HG03060 (cell line): ENCODE data around the gene HLCS.

Experiments used
- ATAC-seq: cut with Tn5 transposase; IDR thresholded peaks from one replicate; pipeline ENCODE4 v1.9.1; 2021; ENCODE audit warnings: low read depth, moderate number of reproducible peaks; ENCODE audit not compliant: unreplicated experiment

The HLCS gene

DNA sequence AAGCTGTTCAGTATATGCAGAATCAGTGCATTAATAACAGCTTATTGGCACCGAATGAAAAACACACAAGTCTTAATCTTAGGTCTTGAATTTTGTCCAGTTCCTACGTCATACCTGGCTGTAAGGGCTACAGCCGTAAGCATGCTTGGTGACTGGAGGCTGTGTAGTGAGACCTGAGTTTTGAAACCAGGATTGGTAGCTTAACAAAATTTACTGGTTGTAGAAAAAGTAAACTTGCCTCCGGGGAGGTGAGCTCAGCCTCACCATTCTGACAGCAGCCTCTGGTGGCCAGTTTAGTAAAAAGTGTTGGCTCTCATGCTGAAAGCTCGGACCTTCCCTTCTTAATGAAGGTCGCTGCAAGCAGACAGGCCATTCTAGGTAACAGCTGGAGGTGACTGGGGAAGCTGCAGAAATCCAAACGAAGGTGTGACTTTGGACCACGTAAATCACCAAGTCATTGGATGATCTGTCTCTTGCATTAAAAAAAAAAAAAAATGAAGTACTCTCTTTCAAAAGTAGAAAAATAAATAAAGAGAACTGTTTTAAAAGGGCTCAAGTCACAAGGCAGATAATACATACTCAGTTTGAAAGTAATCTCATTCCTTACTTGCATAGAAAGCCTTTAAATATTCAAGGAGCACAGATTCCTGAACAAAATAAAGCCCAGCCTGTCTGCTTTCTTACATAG lies 48.9 kb downstream of the HLCS start:
- ATAC-seq, result no peak

DNA sequence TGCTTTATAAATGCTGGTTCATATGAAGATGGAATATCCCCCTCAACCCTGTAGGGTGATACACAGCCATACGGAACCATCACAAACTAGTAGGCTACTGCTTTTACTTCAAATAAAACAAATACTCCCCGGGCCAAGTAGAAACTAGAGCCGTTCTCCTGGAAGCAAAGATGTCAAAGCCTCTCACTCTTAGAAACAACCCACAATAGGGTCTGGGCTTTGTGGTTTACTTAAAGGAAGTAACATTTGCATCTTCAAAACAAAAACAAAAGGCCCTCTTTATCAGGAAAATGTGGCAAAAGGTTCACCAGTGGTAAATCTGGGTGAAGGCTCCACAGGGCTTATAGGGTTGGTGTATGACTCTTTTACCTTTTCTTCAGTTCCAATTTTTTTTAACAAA lies 49.8 kb downstream of the HLCS start:
- no peak for ATAC-seq

DNA sequence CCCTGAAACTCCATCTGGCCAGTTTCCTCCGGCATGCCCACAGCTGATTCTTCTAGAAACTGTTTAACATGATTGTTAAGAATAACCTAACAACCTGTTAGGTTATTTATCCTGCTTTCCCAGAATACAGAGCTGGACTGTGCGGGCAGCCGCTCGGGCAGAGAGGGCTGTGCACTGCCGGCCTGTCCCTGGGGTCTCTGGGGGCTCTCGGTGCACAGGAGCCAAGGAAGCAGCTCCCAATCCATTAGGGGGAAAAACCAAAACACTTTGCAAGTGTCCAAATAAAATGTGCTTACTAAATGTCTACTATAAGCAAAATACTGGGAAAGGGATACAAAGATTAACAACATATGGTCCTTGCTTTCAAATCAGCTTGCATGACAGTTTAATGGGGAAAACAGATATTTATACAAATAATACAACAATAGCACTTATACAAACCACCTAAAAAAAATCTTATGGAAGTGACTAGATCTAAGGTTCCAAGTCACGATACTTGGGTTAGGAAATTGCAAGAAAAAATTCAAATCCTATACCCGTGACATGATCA lies 50.7 kb downstream of the HLCS start:
- ATAC-seq, result no peak

DNA sequence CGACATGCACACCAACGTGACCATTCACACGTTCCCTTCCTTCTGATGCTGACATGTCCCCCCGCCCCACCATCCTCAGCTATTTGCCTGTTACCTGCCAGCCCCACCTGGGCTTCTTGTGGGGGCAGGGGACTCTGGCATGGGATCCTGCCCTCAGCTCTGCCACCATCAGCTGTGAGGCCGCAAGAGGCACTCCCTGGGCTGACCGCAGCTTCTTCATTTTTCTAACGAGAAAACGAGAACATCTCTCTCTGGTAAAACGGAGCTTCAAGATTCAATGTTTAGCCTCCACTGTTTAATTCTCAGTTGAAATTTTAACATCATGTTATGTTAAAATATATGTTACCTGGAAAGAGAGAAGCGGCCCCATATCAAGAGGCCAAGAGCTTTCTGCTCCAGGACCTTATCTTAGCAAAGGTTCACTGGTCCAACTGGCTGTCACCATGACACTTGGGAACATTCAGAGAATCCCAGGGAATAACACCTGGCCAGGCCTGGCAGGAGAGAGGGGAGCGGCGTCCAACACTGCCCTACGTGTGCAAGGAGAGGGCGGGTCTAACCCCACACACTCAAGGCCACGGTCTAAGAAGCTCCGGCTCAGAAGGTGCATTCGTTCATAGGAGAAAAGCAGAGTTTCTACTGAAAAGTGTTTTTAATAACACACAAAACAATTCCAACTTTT lies 51.3 kb downstream of the HLCS start:
- ATAC-seq, result no peak

DNA sequence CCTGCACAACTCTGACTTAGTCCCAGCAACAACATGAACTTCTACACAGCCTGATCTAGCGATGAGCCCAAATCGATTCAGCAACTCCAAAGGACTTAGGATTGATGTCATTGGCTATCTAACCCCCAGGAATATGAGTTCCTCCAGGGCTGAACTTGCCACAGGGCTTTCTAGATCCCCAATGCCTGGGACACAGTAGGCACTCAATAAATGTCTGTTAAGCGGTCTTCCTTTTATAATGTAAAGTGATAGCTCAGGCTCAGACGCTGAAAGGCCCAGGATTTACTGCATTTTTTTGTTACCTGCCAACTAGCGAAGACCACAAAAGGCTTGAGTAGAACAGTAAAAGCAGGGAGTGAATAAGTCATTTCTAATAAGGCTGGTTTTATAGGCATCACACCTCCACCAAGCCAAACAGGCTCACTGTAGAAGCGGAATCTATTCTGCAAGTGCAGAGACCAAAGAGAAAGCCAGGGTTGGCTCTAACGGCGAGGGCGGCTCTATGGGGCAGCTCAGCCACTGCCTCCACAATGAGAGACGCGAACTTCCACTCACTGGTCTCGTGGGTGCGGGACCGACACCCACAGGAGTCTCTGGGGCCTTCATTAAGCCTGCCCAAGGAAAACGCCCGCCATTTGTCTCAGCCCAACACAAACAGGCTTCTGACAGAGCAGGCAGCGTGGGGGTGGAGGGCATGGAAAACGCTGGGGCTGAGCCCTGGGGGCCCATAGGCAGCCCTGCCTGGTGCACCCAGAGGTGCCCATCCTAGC lies 52.0 kb downstream of the HLCS start:
- ATAC-seq, result no peak

DNA sequence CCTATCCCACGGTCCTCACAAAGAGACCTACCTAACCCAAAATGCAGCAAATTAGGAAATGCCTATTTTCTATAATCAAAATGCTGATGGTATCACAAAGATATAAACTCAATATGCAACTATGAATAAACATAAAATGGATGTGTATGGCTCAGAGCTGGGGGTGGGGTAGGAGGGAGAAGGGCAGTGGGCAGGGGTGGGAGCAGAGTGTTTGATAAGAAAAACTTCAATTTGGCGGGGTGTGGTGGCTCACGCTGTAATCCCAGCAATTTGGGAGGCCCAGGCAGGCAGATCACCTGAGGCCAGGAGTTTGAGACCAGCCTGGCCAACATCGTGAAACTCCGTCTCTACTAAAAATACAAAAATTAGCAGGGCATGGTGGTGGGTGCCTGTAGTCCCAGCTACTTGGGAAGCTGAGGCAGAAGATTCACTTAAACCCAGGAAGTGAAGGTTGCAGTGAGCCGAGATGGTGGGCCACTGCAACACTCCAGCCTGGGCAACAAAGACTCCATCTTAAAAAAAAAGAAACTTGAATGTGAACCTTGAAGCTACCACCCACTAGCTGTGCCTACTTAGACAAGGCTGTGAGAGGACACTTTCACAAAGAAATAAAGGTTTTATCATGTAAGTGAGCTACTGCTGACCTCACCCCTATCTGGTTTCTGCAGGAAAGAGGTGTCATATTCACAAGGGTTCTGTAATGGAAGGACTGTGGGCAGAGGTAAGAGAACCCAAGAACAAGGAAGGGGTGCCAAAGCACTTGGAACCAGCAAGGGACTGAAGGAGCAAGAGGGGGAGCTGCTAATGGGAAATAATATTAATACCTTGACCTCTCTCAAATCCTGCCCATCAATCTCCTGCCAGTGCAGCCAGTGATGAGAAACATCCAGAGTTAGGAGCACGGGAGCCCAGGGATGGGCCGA lies 53.0 kb downstream of the HLCS start:
- no peak for ATAC-seq

DNA sequence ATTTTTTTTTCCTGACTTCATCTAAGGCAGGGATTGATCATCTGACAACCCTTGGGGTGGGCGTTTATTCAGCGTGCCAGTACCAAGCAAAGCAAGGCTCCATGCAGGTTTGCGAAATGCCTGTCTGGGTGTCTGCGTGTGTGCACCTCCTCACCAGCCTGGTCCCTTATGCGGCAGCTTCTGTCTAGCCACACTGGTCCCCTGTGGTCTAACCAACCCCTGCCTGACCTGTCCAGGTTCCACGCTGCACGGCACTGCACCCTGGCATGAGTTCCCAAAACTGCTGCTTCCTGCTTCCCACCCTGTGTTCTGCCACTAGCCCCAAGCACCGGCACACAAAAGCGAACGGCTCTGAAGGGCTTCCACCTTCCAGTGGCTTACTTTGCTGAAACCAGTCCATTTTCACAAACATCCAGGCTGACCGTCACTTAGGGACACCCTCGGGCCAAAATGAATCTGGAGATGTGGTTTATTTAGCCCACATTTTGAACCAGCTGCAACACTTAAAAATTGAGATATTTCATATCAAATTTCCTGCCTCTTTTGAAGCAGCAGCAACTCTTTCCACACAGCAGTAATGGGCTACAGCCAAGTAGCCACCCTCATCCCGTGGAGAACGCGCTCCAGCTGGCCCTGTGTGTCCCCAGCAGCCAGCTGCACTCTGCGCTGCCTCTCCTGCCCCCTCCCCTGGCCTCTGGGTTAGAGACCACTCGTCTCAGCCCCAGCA lies 55.7 kb downstream of the HLCS start:
- ATAC-seq, result no peak

DNA sequence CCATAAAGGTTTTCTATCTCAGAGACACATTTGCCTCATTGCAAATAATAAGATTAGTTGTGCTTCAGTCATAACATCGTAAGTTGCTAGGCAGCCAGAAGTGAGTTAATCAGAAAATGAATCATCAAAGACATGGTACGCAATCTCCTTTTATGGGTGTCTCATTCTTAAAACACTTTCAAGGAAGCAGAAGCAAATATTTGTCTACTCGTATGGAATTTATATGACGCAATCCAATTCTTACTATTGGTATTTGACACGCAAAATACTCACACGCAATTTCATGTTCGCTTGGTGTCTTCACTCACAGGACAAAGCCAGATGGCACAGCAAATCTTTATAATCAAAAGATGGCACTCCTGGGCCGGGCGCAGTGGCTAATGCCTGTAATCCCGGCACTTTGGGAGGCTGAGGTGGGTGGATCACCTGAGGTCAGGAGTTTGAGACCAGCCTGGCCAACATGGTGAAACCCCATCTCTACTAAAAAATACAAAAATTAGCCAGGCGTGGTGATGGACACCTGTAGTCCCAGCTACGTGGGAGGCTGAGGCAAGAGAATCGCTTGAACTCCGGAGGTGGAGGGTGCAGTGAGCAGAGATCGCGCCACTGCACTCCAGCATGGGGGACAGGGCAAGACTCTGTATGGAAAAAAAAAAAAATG lies 56.4 kb downstream of the HLCS start:
- ATAC-seq, result no peak

DNA sequence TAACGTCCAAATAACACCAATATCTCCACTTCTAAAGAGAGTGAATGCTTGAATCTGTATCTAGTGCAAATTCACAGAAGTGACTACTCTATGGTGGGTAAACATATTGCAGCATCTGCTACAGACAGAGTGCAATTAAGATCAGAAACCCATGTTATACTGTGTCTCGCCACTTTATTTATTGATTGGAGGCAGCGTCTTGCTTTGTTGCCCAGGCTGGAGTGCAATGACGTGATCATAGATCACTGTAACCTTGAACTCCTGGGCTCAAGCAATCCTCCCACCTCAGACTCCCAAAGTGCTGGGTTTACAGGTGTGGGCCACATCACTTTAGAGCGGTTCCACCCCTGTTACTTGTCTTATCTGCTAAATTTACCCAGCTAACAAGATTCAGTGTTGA lies 57.0 kb downstream of the HLCS start:
- no peak for ATAC-seq

DNA sequence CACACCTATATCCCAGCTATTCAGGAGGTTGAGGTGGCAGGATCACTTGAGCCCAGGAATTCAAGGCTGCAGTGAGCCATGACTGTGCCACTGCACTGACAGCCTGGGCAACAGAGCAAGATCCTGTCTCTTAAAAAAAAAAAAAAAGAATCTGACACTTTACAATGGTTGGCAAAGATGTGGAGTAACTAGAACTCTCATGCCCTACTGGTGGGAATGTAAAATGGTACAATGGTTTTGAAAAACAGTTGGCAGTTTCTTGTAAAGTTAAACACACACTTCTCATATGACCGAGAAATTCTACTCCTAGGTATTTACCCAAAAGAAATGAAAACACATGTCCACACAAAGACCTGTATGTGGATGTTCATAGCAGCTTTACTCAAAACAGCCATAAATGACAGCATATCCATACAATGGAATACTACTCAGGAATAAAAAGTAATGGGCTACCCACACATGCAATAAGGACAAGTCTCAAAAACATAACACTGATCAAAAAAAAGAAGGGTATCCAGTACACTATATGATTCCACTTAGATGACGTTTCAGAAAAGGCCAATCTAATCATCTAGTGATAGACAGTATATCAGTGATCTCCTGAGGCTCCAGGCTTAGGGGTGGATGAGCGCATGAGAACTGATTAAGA lies 58.1 kb downstream of the HLCS start:
- no peak for ATAC-seq

DNA sequence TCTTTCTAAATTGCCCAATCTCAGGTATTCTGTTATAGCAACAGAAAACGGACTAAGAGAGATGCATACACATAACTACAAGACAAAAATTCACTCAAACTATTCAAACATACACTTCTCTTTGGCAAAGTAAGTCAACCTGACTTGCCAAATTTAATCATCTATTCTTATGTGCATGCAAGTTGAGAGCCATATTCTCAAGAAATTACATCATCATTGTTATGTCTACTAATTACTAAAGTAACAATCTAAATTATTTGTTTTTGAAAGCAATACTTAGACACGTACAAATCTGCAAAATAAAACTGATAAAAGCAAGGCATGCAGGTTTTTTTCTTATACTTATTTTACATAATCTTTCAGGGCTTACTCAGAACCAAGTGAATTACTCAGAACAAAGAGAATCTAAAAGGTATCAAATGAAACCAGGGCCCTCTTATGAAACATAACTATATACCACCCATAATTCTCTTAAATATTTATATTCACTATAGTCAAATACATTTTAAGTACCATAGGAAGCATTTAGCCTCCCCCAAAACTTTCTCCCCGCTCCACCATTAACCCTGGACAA lies 62.3 kb downstream of the HLCS start:
- ATAC-seq, result no peak

DNA sequence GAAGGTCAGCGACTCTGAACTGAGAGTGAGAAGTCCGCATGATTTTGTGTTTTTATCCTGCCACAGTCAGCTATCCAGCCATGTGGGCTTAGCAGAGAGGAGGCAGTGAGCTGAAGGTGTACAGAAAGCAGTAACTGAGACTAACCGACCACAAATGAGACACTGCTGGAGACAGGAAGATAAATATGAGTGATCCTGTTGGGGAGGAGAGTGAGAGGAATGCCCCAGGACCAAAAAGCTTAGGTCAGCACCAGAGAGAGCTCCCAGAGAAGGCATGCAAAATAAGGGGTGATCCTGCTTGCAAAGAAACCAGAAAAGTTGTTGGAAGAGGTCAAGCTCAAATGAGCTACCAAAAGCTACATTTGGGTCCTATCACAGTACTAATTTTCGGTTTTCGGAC lies 63.7 kb downstream of the HLCS start:
- ATAC-seq, result no peak

DNA sequence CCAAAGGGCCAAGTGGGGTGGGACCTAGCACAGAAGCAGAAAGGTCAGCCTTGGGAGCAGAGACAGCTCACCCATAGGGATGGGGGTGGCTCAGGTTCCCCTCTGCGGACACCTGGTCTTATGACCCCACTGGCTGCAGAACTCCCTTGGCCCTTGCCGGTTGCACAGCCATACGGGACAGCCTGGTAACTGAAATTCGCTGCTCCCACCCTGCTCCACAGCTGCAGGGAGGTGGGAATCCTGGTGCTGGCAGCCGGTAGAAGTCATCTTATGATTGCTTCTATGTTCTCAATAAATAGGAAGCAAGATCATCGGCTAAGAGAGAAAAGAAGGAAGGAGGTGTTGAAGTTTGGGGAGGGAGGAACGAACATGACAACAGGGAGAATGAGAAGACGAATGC lies 64.1 kb downstream of the HLCS start:
- ATAC-seq, result no peak

DNA sequence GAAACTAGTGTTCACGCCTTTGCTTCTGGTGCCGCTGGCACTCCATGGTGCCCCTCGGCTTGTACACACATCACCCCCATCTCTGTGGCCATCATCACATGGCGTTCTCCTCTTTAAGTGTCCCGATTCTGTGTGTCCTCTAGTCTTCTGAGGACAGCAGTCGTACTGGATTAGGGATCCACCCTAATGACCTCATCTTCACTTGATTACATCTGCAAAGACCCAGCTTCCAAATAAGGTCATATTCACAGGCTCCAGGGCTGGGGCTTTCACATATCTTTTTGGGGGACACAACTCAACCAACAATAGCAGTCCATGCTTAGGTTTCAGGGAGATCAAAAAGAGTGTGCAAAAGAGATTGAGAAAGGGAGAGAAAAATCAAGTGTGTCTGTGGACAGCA lies 64.9 kb downstream of the HLCS start:
- no peak for ATAC-seq

DNA sequence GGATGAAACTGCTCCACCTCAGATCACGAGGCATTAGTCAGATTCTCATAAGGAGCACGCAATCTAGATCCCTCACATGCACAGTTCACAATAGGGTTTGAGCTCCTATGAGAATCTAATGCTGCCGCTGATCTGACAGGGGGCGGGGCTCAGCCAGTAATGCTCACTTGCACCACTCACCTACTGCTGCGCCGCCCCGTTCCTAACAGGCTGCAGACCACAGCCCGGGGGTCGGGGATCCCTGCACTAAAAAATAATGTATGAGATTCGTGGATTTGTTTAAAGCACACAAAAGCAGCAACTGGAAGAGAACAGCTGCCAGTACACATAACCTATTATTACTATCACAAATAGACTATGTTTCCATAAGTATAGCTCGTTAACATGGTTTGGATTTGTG lies 72.9 kb downstream of the HLCS start:
- ATAC-seq, result no peak

DNA sequence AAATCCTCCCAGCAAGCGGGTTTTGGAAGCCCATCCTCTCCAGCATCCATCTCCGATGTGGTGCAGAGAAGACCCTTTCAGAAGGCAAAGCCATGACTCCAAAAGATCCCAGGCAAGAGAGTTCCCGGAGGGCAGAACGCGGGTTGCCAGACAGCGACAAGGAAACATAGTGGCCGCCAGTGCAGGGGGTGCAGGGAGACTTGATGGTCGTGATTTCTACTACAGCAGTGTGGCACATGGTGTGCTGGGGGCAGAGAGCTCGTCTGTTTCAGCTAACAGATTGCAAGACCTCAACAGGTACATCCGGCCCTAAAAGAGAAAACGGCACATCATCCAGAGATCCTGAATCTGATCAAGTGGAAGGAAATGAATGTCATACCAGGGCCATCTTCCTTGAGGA lies 74.3 kb downstream of the HLCS start:
- ATAC-seq, result no peak

DNA sequence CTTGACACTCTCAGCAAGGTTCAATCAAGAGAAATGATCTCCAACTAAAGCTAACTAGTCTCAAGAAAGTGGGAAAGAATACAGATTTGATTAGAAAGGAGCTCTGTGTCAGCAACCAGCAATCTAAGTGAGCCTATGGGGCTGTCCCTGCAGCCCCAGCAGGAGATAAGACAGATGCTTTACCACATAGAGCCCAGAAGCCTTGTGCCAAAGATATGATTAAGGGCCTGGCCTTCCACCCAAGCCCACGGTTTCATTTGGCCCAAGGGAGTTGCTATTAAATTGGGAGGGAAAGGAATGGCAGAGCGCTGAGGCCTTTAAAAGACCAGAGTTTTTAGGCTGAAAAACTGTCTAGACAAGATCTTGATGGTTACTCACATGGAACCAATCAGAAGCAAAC lies 74.8 kb downstream of the HLCS start:
- ATAC-seq, result no peak

DNA sequence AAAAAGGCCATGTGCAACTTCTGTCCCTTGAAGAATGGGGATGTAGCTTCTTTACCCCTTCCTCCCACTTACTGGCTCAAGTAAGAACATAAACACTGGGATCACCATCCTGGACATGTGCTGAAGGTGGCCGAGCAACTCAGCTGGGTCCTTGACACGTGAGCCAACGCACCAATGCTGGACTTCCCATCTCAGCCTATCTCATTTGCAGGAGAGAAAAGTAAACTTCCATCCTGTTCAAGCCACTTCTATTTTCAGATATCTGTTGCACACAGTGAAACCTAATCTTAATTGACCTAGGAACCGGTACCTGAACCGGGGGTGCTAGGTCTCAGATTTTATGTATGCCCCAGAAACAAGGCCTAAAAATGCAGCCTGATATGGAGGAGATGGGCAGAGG lies 75.3 kb downstream of the HLCS start:
- no peak for ATAC-seq
